ENCODE measurements around the gene EPS8L3. TPM values are rescaled to one million over a fixed set of nuclear protein-coding genes. Genes with fewer than 3 reads are reported as not detected.
A peak's percentile ranks its signal among the peaks of the same experiment; 100 is the strongest.

Gene EPS8L3
- total RNA-seq, 1 experiment from 2014 or later = 46.6 TPM

- Mint-ChIP-seq H3K27me3 (ENCODE audit: unreplicated experiment) (no peaks in the 10 kb centered on the region), H3K4me3 (ENCODE audit: low read depth, unreplicated experiment) (no peak overlapping the region), H3K4me1 (ENCODE audit: low read depth, unreplicated experiment) (peaks cover 45% of the 10 kb centered on the region), H3K9me3 (ENCODE audit: low read depth, unreplicated experiment) (no peaks in the 10 kb centered on the region), H3K36me3 (ENCODE audit: insufficient read depth, unreplicated experiment) (no peaks in the 10 kb centered on the region), H3K27ac (ENCODE audit: unreplicated experiment) (no peak overlapping the region)
- TF ChIP-seq CTCF (IDR thresholded peaks at IDR 0.05; ENCODE audit: unreplicated experiment) = no peak
- intact Hi-C loops (cut with micrococcal nuclease; ENCODE audit: unreplicated experiment) = no loop called here
- no TSS peak for BruUV-seq (replicated peaks)
- CTCF ChIA-PET = interaction anchor here (1.0 kb wide), 1 partner anchor 193 kb away, joined by 3 read pairs; the partner anchor contains the start of gene AHCYL1
- DNase-seq = no peak
Observed at GRCh38 chr1:109790735-109791494, 27.2 kb upstream of the EPS8L3 start.

GRCh38 chr1:109790329-109790728 lies 26.6 kb upstream of the EPS8L3 start:
- intact Hi-C loops (cut with micrococcal nuclease; ENCODE audit: unreplicated experiment) = no loop called here
- no peaks in the 10 kb centered on the region for H3K27me3 Mint-ChIP-seq (ENCODE audit: unreplicated experiment)
- H3K27ac Mint-ChIP-seq (ENCODE audit: unreplicated experiment) = no peak overlapping the region
- TF ChIP-seq CTCF (IDR thresholded peaks at IDR 0.05; ENCODE audit: unreplicated experiment) = no peak
- H3K36me3 Mint-ChIP-seq (ENCODE audit: insufficient read depth, unreplicated experiment) = no peaks in the 10 kb centered on the region
- H3K4me3 Mint-ChIP-seq (ENCODE audit: low read depth, unreplicated experiment) = no peak overlapping the region
- DNase-seq = no peak
- no TSS peak for BruUV-seq (replicated peaks)
- H3K9me3 Mint-ChIP-seq (ENCODE audit: low read depth, unreplicated experiment) = no peaks in the 10 kb centered on the region
- CTCF ChIA-PET = interaction anchor here (1.0 kb wide), 1 partner anchor 194 kb away, joined by 3 read pairs; the partner anchor contains the start of gene AHCYL1
- peaks cover 51% of the 10 kb centered on the region for H3K4me1 Mint-ChIP-seq (ENCODE audit: low read depth, unreplicated experiment)

GRCh38 chr1:109789551-109790180 lies 25.9 kb upstream of the EPS8L3 start:
- Mint-ChIP-seq H3K36me3 (ENCODE audit: insufficient read depth, unreplicated experiment) (no peaks in the 10 kb centered on the region), H3K4me3 (ENCODE audit: low read depth, unreplicated experiment) (no peak overlapping the region), H3K27me3 (ENCODE audit: unreplicated experiment) (no peaks in the 10 kb centered on the region), H3K27ac (ENCODE audit: unreplicated experiment) (no peak overlapping the region), H3K4me1 (ENCODE audit: low read depth, unreplicated experiment) (peaks cover 56% of the 10 kb centered on the region), H3K9me3 (ENCODE audit: low read depth, unreplicated experiment) (no peaks in the 10 kb centered on the region)
- CTCF ChIA-PET = interaction anchor here (1.4 kb wide), 1 partner anchor 195 kb away, joined by 4 read pairs; the partner anchor contains the start of gene AHCYL1
- DNase-seq = no peak
- no TSS peak for BruUV-seq (replicated peaks)
- intact Hi-C loops (cut with micrococcal nuclease; ENCODE audit: unreplicated experiment) = loop anchor here (10.0 kb wide), 1 partner anchor 125 kb away; the partner anchor contains the start of gene CSF1
- TF ChIP-seq CTCF (IDR thresholded peaks at IDR 0.05; ENCODE audit: unreplicated experiment) = no peak

- BruUV-seq (replicated peaks) = no TSS peak
- H3K36me3 Mint-ChIP-seq (ENCODE audit: insufficient read depth, unreplicated experiment) = no peaks in the 10 kb centered on the region
- H3K27me3 Mint-ChIP-seq (ENCODE audit: unreplicated experiment) = no peaks in the 10 kb centered on the region
- peaks cover 56% of the 10 kb centered on the region for H3K4me1 Mint-ChIP-seq (ENCODE audit: low read depth, unreplicated experiment)
- H3K9me3 Mint-ChIP-seq (ENCODE audit: low read depth, unreplicated experiment) = no peaks in the 10 kb centered on the region
- peak; percentile 35 for DNase-seq
- intact Hi-C loops (cut with micrococcal nuclease; ENCODE audit: unreplicated experiment) = loop anchor here (10.0 kb wide), 1 partner anchor 126 kb away; the partner anchor contains the start of gene CSF1
- CTCF ChIA-PET = interaction anchor here (1.4 kb wide), 1 partner anchor 196 kb away, joined by 4 read pairs; the partner anchor contains the start of gene AHCYL1
- H3K27ac Mint-ChIP-seq (ENCODE audit: unreplicated experiment) = no peak overlapping the region
- H3K4me3 Mint-ChIP-seq (ENCODE audit: low read depth, unreplicated experiment) = no peak overlapping the region
- no peak for TF ChIP-seq CTCF (IDR thresholded peaks at IDR 0.05; ENCODE audit: unreplicated experiment)
Observed at GRCh38 chr1:109788695-109789521, 25.2 kb upstream of the EPS8L3 start.
